ENCODE data around the gene SEC63.
A peak's percentile ranks its signal among the peaks of the same experiment; 100 is the strongest.
"Not testable (repeated sequence)": the region's sequence is repeated elsewhere in the genome, so short reads cannot be mapped to it uniquely, and the experiment has no call there.

Gene SEC63

GRCh38 chr6:107862383-107862782, 95.6 kb downstream of the SEC63 start:
- DNase-seq (ENCODE audit: low read depth) = no peak

DNA sequence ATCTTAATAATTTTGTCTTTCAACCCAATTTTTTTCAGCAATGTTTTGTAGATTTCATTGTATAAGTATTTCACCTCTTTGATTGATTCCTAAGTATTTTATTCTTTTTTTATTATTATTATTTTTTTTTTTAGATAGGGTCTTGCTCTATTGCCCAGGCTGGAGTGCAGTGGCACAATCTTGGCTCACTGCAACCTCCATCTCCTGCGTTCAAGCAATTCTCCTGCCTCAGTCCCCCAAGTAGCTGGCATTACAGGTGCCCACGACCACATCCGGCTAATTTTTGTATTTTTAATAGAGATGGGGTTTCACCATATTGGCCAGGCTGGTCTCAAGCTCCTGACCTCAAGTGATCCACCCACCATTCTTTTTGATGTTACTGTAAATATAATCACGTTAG, 97.0 kb downstream of the SEC63 start:
- not testable (repeated sequence) for DNase-seq (ENCODE audit: low read depth)

DNA sequence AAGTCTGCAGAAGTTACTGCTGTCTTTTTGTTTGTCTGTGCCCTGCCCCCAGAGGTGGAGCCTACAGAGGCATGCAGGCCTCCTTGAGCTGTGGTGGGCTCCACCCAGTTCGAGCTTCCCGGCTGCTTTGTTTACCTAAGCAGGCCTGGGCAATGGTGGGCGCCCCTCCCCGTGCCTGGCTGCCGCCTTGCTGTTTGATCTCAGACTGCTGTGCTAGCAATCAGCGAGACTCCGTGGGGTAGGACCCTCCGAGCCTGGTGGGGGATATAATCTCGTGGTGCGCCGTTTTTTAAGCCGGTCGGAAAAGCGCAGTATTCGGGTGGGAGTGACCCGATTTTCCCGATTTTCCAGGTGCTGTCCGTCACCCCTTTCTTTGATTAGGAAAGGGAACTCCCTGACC, 97.9 kb downstream of the SEC63 start:
- not testable (repeated sequence) for DNase-seq (ENCODE audit: low read depth)

DNA sequence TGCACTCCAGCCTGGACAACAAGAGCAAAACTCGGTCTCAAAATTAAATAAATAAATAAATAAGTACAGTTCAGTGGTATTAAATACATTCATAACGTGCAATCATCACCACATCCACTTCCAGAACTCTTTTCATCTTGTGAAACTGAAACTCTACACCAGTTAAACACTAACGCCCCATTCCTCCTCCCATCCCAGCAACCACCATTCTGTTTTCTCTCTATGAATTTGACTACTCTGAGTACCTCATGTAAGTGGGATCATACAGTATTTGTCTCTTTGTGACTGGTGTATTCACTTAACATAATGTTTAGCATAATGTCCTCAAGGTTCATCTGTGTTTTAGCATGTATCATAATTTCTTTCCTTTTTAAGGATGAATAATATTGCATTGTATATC, 104.8 kb downstream of the SEC63 start:
- DNase-seq (ENCODE audit: low read depth) = no peak

DNA sequence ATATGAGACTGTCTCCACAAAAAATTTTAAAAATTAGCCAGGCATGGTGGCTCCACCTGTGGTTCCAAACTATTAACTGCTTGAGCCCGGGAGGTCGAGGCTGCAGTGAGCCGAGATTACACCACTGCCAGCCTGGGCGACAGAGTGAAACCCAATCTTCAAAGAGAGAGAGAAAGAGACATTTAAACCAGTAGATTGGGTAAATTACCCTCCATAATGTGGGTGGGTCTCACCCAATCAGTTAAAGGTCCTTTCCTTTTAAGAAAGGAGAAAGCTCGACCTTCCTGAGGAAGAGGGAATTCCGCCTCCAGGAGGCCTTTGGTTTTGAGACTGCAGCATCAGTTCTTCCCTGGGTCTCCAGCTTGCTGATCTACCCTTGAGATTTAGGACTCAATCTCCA, 108.7 kb downstream of the SEC63 start:
- no peak for DNase-seq (ENCODE audit: low read depth)

DNA sequence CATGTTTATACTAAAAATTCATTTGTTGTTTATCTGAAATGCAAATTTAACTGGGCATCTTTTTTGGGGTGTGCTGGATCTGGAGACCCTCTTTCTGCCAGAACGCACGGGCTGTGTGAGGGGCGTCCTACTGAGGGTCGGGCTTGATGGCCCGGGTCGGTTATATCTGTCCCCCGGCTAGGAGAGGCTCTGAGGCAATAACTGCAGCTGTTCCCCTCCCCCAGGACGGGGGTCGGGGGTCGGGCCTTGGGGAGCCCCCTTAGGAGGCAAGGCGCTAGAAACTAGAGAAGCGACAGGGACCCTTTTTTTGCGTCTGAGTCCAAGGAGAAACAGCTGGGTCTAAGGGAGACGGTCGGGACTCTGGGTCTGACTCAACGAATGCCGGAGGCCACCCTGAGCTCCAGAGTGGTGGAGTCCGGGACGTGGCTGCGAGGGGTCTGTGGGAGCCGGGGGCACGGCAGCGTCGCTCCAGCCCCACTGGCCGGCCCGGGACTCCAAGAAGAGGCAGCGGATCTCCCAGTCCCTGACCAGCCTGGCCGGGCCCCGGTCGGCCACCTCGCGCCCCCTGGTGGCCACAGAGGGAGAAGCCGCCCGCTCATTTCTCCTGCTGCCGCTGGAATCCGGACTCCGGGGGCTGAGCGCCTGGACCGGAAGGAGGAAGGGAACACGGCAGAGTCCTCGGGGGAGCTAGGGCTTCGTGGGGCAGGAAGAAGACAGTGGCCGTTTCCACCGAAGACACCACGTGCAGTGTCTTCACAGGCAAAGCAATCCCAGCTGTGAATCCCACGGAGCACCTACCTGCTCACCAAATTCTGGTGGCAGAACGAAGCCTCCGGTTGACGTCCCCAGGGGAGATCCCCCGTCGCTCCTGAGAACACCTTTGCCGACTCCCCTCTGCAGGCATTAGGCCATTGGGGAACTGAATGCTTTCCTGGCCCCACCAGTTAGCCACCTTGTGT, 109.9 kb downstream of the SEC63 start:
- peak; percentile 76 for DNase-seq (ENCODE audit: low read depth)

DNA sequence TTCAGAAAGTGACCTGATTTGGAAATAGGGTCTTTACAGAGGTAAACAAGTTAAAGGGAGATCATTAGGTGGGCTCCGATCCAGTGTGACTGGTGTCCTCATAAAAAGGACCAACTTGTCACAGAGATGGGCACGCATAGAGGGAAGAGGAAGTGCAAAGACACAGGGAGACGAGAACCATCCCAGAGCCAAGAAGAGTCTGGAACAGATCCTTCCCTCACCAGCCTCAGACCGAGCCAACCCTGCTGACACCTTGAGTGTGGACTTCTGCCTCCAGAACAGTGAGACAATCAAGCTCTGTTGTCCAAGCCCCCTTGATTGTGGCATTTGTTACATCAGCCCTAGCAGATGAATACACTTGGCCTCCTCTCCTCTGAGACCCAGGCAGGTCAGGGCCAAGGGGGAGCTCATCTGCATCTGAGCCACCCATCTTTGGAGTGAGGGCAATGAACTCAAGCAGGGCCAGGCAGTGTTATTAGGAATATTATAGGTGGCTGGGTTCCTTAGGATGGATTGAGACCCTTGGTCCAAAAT, 111.7 kb downstream of the SEC63 start:
- no peak for DNase-seq (ENCODE audit: low read depth)

DNA sequence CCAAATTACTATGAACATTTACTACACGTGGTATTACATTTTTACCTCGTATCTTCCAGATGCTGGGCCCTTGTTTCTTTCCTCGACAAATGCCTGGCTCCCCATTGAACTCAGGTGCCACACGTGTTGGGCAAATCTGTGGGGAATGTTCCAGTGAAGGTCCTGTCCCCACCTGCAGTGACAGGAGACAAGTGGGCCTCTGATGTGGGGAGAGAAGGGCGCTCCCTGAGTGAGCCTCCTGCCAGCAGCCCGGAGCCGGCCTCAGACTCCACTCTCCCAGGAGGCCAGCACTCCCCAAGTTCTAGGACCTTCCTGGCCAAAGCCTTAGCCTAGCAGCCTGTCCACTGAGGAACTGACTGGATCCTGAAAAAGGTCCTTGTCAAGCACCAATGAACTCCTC, 112.2 kb downstream of the SEC63 start:
- DNase-seq (ENCODE audit: low read depth) = no peak

GRCh38 chr6:107843400-107843799, 114.6 kb downstream of the SEC63 start:
- DNase-seq (ENCODE audit: low read depth) = no peak

DNA sequence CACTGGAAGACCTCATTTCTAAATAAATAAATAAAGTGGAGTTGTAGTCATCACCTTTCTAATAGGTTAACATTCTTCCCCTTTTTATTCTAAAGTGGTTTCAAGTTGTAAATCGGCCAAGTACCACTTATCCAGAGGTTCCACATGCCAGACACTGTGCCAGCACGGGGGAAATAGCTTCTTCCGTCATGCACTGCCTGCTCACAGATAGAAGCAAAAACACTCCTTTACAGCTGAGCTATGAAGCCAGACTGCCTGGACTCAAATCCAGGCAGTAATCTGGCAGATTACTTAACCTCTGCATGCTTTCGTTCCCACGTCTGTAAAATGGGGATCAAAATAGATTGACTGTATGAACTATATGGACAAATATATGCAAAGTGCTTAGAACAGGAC, 116.7 kb downstream of the SEC63 start:
- DNase-seq (ENCODE audit: low read depth) = no peak

- no peak for DNase-seq (ENCODE audit: low read depth)
These were observed 117.3 kb downstream of the SEC63 start for GRCh38 chr6:107840636-107841274.

DNA sequence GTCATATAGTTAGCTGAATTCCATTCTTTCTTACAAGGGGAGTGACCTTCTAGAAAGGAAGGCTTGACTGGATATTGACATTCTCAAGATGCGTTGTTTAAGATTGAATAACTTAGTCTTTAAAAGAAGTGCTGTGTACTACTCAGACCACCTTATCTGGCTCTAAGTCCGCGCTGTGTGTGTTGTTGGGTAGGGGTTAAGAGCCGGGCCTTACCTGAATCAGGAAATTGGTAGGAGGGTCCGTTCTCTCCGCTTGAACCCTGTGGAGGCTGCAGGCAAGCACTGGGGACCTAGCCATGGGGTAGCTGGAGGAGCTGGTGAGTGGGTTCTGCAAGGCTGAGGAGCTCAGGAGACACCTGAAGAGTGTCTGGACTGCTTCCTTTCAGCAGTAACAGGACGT, 124.9 kb downstream of the SEC63 start:
- DNase-seq (ENCODE audit: low read depth) = no peak

DNA sequence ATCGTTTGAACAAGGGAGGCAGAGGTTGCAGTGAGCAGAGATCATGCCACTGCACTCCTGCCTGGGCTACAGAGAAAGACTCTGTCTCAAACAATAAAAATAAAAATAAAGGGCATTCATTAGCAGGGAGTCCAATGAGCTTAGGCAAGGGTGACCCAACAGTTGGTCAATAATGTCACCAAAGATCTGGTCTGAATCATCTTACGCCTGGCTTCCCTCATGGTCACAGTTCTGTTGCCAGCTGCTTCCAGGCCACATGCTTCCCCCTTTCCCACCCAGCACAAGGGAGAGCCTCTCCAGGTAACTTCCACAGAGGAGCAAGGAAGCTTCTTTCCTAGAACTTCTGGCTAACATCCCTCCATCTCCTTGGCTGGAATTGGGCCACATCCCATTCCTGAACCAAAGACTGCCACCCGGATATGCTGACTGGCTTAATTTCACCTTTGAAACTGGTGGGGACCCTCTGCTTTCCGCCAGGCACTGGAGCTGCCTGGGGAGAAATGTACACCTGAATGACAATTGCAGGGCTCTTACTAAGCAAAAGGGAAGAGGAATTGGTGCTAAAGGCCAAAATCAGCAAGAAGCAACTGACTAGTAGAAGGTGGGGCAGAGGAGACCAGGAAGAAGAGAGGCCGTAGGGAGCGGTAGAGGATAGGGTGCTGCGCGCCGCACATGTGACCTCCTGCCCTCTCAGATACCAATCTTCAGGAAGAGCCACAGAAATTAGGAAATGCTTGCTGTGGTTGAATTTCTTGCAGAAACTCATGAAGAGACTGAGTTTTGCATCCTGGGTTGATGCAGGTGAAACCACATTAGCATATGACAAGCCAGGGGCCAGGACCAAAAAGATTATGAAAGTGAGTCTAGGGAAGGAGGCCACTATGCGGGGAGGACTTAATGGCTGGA, 125.6 kb downstream of the SEC63 start:
- DNase-seq (ENCODE audit: low read depth) = no peak

- no peak for DNase-seq (ENCODE audit: low read depth)
These were observed 127.9 kb downstream of the SEC63 start for GRCh38 chr6:107830060-107830459.

GRCh38 chr6:107827541-107827940, 130.5 kb downstream of the SEC63 start:
- no peak for DNase-seq (ENCODE audit: low read depth)

- no peak for DNase-seq (ENCODE audit: low read depth)
These were observed 134.9 kb downstream of the SEC63 start for GRCh38 chr6:107823047-107823557.

DNA sequence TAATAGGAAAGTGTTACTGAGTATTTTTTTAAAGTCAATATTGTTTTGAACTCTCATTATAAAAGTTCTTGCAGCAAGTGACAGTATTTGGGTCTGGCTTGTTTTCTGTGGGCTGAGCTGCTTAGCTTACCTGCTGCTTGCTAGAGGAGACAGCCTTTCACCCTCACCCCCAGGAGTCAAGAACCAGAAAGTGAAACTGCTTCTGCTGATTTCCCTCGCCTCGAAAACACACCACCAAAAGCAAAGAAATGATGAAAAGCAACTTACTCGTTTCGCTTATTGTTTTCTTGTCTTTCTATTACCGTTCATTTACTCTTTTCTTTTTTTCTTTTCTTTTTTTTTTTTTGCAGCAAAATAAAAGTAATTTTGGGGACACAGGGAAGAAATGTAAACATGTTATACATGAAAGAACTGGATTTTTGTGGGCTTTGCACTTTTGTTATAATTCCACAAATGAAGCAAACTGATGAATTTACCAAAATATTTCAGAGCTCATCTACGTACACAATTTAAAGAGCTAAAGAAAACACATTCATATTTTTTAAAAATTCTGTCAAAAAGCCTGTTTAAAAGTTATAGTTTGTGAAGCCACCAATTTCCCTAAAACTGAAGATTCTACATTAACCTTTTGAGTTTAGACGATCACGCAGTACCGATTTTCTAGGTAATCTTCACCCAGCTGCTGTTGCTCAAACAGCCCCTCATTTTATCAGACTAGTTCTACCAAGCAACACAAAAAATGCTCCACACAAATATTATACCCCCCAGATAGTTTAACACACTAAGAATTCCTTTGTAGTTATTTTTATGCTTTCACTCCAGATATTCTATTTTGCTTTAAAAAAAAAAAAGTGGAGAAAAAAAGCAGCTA, 135.6 kb downstream of the SEC63 start:
- peak; percentile 31 for DNase-seq (ENCODE audit: low read depth)

GRCh38 chr6:107821591-107821990, 136.4 kb downstream of the SEC63 start:
- no peak for DNase-seq (ENCODE audit: low read depth)

GRCh38 chr6:107820338-107821261, 137.4 kb downstream of the SEC63 start:
- peak; percentile 33 for DNase-seq (ENCODE audit: low read depth)

GRCh38 chr6:107819964-107820337, 138.1 kb downstream of the SEC63 start:
- no peak for DNase-seq (ENCODE audit: low read depth)

All from activated T-cell treated with anti-CD3 and anti-CD28 coated beads for 1 hour (primary cell).